Mesothelial cell of epicardium (in vitro differentiated cells): Measurements from ENCODE around the gene BRCA1. TPM values are rescaled to one million over a fixed set of nuclear protein-coding genes. Genes with fewer than 3 reads are reported as not detected.
"Not testable (repeated sequence)": the region's sequence is repeated elsewhere in the genome, so short reads cannot be mapped to it uniquely, and the experiment has no call there.

Experiments used
- DNase-seq, 2 experiments: peaks; one replicate each; pipeline ENCODE4 v3.0.0; 2021; ENCODE audit warnings: low spot score in 2 of 2; ENCODE audit not compliant: unreplicated experiment in 2 of 2
- H3K27ac Mint-ChIP-seq: 2 replicates; pipeline ENCODE4 v1.8.0; 2021; ENCODE audit warnings: mixed read lengths
- H3K27me3 Mint-ChIP-seq: 2 replicates; pipeline ENCODE4 v1.8.0; 2021; ENCODE audit warnings: low read depth, mixed read lengths
- H3K36me3 Mint-ChIP-seq: 2 replicates; pipeline ENCODE4 v1.8.0; 2021; ENCODE audit warnings: mixed read lengths
- H3K4me1 Mint-ChIP-seq: 2 replicates; pipeline ENCODE4 v1.8.0; 2021; ENCODE audit warnings: mixed read lengths
- H3K4me3 Mint-ChIP-seq: 2 replicates; pipeline ENCODE4 v1.8.0; 2021; ENCODE audit warnings: mild to moderate bottlenecking, moderate library complexity, mixed read lengths
- H3K9me3 Mint-ChIP-seq: 2 replicates; pipeline ENCODE4 v1.8.0; 2021; ENCODE audit warnings: mixed read lengths
- CTCF ChIP-seq: fragments of 200-600 bp; sonication (generic); IDR thresholded peaks from one replicate; pipeline ENCODE4 v1.5.0; 2021; ENCODE audit warnings: antibody characterized with exemption; ENCODE audit not compliant: unreplicated experiment
- total RNA-seq: library from RNA; stranded (reverse); gene quantifications from 3 replicates; pipeline ENCODE4 v1.2.1, GENCODE V29; 2021

Gene BRCA1
- total RNA-seq, 1 donor from 2014 or later: 15.5 TPM

GRCh38 chr17:43146649-43147048, 21.5 kb upstream of the BRCA1 start:
- no peak overlapping the region for H3K27ac Mint-ChIP-seq
- no peaks in the 10 kb centered on the region for H3K27me3 Mint-ChIP-seq
- peaks cover 2% of the 10 kb centered on the region for H3K4me1 Mint-ChIP-seq
- DNase-seq: no peak
- H3K9me3 Mint-ChIP-seq: no peaks in the 10 kb centered on the region
- H3K4me3 Mint-ChIP-seq: no peak overlapping the region
- H3K36me3 Mint-ChIP-seq: peaks cover 9% of the 10 kb centered on the region
- TF ChIP-seq CTCF: no peak

GRCh38 chr17:43143201-43143600, 18.0 kb upstream of the BRCA1 start:
- TF ChIP-seq CTCF: no peak
- Mint-ChIP-seq H3K9me3 (no peaks in the 10 kb centered on the region), H3K4me1 (peaks cover 2% of the 10 kb centered on the region), H3K36me3 (peaks cover 15% of the 10 kb centered on the region), H3K4me3 (no peak overlapping the region), H3K27ac (no peak overlapping the region), H3K27me3 (no peaks in the 10 kb centered on the region)
- DNase-seq: no peak

GRCh38 chr17:43142153-43142552, 17.0 kb upstream of the BRCA1 start:
- DNase-seq: no peak
- TF ChIP-seq CTCF: no peak
- Mint-ChIP-seq H3K27ac (no peak overlapping the region), H3K4me1 (peaks cover 2% of the 10 kb centered on the region), H3K36me3 (peaks cover 14% of the 10 kb centered on the region), H3K27me3 (no peaks in the 10 kb centered on the region), H3K4me3 (no peak overlapping the region), H3K9me3 (no peaks in the 10 kb centered on the region)

GRCh38 chr17:43140396-43141332, 15.5 kb upstream of the BRCA1 start:
- peaks cover 2% of the 10 kb centered on the region for H3K4me1 Mint-ChIP-seq
- TF ChIP-seq CTCF: no peak
- H3K4me3 Mint-ChIP-seq: no peak overlapping the region
- H3K36me3 Mint-ChIP-seq: peaks cover 14% of the 10 kb centered on the region
- DNase-seq: no peak
- H3K27ac Mint-ChIP-seq: no peak overlapping the region
- no peaks in the 10 kb centered on the region for H3K27me3 Mint-ChIP-seq
- no peaks in the 10 kb centered on the region for H3K9me3 Mint-ChIP-seq

GRCh38 chr17:43138531-43138930, 13.4 kb upstream of the BRCA1 start:
- H3K36me3 Mint-ChIP-seq: peaks cover 20% of the 10 kb centered on the region
- H3K4me1 Mint-ChIP-seq, H3K27ac Mint-ChIP-seq, H3K4me3 Mint-ChIP-seq, DNase-seq, H3K9me3 Mint-ChIP-seq, H3K27me3 Mint-ChIP-seq: not testable (repeated sequence)

- H3K4me3 Mint-ChIP-seq, H3K4me1 Mint-ChIP-seq, H3K27ac Mint-ChIP-seq, DNase-seq, H3K9me3 Mint-ChIP-seq, H3K27me3 Mint-ChIP-seq: not testable (repeated sequence)
- H3K36me3 Mint-ChIP-seq: peaks cover 16% of the 10 kb centered on the region
Measured at GRCh38 chr17:43136574-43136973, 11.4 kb upstream of the BRCA1 start.
